ENCODE measurements around the gene MXD4.

DNA sequence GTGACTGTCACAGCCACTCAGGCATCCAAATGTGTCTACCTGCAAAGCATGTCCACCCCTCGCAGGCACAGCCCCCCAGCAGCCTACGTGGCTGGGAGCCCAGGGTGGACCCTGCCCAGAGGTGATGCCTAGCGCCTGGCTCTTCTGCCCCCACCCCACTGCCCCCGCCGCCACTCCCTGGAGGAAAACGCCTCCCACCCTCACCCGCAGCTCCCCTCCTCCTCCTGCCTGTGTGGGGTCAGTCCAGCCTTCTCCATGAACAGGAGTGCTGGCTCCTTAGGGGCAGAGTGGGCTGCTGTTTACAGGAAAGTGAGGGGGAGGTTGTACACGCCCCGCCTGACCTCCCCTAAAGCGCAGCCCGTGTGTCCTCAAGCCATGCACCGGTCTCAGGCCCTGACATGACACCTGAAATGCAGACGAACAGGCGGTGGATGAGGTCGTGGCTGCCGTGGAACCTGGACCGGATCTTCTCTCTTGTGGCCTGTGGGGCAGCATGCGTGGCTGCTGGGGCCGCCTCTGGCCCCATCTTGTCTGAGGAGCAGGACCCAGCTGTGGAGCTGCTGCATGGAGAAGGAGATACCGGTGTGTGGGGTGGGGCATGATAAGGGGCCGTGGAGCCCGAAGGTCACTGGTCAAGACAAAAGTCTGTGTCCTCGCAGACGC lies 11.9 kb upstream of the MXD4 start:
- TF ChIP-seq, protein P1, sequence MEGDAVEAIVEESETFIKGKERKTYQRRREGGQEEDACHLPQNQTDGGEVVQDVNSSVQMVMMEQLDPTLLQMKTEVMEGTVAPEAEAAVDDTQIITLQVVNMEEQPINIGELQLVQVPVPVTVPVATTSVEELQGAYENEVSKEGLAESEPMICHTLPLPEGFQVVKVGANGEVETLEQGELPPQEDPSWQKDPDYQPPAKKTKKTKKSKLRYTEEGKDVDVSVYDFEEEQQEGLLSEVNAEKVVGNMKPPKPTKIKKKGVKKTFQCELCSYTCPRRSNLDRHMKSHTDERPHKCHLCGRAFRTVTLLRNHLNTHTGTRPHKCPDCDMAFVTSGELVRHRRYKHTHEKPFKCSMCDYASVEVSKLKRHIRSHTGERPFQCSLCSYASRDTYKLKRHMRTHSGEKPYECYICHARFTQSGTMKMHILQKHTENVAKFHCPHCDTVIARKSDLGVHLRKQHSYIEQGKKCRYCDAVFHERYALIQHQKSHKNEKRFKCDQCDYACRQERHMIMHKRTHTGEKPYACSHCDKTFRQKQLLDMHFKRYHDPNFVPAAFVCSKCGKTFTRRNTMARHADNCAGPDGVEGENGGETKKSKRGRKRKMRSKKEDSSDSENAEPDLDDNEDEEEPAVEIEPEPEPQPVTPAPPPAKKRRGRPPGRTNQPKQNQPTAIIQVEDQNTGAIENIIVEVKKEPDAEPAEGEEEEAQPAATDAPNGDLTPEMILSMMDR (IDR thresholded peaks at IDR 0.05): no peak
- no peak for TF ChIP-seq POLR2A (IDR thresholded peaks at IDR 0.05)

All from adrenal gland (tissue), 5 donors.